Astrocyte (in vitro differentiated cells and primary cell): ENCODE measurements around the gene PLEKHA6.

Experiments used
- CTCF ChIP-seq: IDR thresholded peaks from 2 replicates; pipeline ENCODE4 v1.5.1; 2011; ENCODE audit warnings: low read depth, mild to moderate bottlenecking, inconsistent platforms, low read length, moderate library complexity; ENCODE audit not compliant: insufficient read depth
- EZH2 ChIP-seq: IDR thresholded peaks from 2 replicates; pipeline ENCODE4 v1.6.1; 2012; ENCODE audit warnings: mild to moderate bottlenecking, low read length, inconsistent platforms; ENCODE audit not compliant: insufficient read depth

- TF ChIP-seq CTCF, result no peak
- TF ChIP-seq EZH2, result no peak
Observed at GRCh38 chr1:204383163-204383904, 23.6 kb upstream of the PLEKHA6 start.
